Measurements from ENCODE around the gene ARIH1. TPM values are rescaled to one million over a fixed set of nuclear protein-coding genes. Genes with fewer than 3 reads are reported as not detected.

Gene ARIH1
- total RNA-seq, 4 donors from 2014 or later, result 28.2 to 215 (median 53.7) TPM

DNA sequence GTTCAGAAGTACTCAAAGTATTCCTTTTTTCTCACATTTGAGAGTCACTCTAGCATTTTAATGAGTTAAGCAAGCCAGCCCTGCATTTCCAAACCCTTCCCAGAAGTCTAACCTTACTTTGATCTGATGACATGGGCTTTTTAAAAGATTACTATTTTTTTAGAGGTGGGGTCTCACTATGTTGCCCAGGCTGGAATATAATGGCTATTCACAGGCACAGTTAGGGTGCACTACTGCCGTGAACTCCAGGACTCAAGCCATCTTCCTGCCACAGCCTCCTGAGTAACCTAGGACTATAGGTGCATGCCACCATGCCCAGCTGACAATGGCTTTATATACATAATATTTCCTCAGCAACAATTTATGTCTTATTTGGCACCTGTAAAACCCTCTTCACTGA is 116.3 kb downstream of the ARIH1 start:
- no peaks in the 10 kb centered on the region for H3K4me1 ChIP-seq
- H3K27me3 ChIP-seq, result no peaks in the 10 kb centered on the region
- H3K36me3 ChIP-seq, result no peaks in the 10 kb centered on the region
- intact Hi-C loops (cut with DNase I; ENCODE audit: low total_unique reads), result no loop called here
- DNase-seq, result no peak
- H3K9me3 ChIP-seq, result no peaks in the 10 kb centered on the region
- TF ChIP-seq, protein P1, sequence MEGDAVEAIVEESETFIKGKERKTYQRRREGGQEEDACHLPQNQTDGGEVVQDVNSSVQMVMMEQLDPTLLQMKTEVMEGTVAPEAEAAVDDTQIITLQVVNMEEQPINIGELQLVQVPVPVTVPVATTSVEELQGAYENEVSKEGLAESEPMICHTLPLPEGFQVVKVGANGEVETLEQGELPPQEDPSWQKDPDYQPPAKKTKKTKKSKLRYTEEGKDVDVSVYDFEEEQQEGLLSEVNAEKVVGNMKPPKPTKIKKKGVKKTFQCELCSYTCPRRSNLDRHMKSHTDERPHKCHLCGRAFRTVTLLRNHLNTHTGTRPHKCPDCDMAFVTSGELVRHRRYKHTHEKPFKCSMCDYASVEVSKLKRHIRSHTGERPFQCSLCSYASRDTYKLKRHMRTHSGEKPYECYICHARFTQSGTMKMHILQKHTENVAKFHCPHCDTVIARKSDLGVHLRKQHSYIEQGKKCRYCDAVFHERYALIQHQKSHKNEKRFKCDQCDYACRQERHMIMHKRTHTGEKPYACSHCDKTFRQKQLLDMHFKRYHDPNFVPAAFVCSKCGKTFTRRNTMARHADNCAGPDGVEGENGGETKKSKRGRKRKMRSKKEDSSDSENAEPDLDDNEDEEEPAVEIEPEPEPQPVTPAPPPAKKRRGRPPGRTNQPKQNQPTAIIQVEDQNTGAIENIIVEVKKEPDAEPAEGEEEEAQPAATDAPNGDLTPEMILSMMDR (IDR thresholded peaks at IDR 0.05), result no peak
- TF ChIP-seq POLR2A (IDR thresholded peaks at IDR 0.05), result no peak
- no peak overlapping the region for H3K4me3 ChIP-seq
- H3K27ac ChIP-seq, result no peak overlapping the region

DNA sequence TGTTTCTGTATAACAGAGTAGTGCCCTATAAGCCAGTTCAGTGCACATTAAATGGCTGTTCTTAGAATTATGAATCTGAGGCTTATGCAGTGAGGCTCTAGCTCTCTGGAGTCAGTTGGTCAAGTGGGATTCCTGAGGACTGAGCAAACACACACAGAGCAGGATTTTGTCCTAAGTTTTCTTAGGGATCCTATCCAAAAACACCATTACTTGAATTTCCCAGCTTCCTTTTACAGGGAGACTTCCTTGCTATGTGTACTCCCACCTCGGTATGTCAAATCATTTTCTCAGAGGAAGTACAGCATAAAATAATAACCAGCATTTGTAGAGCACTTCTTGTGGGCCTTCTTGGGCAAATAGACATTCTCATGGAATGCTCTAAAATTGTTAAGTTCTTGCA is 117.2 kb downstream of the ARIH1 start:
- intact Hi-C loops (cut with DNase I; ENCODE audit: low total_unique reads), result no loop called here
- TF ChIP-seq, protein P1 (IDR thresholded peaks at IDR 0.05), result no peak
- TF ChIP-seq POLR2A (IDR thresholded peaks at IDR 0.05), result no peak
- DNase-seq, result no peak

DNA sequence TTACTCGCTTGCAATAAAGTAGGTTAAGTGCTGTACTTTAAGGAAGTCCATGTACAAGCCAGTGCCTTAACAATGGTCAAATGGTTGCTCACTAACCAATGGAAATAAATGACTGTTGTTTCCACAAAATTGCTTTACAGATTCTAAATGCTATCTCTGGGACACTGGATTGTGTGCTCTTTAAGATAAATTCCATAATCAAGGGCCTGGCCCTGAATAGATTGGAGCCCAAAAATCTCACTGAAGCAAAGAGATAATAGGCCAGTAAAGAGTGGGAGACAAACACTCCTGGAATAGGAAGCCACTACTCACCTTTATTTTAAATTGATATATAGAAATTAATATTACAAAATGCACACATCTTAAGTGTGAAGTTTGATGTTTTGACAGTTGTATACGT is 118.0 kb downstream of the ARIH1 start:
- Histone ChIP-seq H3K27me3 (no peaks in the 10 kb centered on the region), H3K4me1 (no peaks in the 10 kb centered on the region), H3K4me3 (no peak overlapping the region), H3K27ac (no peak overlapping the region), H3K36me3 (no peaks in the 10 kb centered on the region), H3K9me3 (no peaks in the 10 kb centered on the region)
- no peak for DNase-seq
- intact Hi-C loops (cut with DNase I; ENCODE audit: low total_unique reads), result no loop called here
- TF ChIP-seq, protein P1 (IDR thresholded peaks at IDR 0.05), result no peak
- no peak for TF ChIP-seq POLR2A (IDR thresholded peaks at IDR 0.05)

More for the DNA sequence above, 117.2 kb downstream of the ARIH1 start:
- H3K36me3 ChIP-seq, result no peaks in the 10 kb centered on the region
- no peak overlapping the region for H3K4me3 ChIP-seq
- no peaks in the 10 kb centered on the region for H3K9me3 ChIP-seq
- H3K27ac ChIP-seq, result no peak overlapping the region
- H3K27me3 ChIP-seq, result no peaks in the 10 kb centered on the region
- no peaks in the 10 kb centered on the region for H3K4me1 ChIP-seq

DNA sequence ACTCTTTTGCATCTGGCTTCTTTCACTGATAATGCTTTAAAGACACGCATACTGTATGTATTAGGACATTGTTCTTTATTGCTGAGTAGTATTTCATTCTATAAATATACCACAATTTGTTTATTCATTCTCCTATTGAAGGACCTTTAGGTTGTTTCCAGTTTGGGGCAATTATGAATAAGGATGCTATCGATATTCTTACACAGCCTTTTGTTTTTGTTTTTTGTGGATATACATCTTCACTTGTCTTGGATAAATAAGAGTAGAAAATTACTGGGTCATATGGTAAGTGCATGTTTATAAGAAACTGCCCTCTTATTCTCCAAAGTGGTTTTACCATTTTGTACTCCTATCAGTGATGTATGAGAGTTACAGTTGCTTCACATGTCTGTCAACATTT is 118.5 kb downstream of the ARIH1 start:
- no peak for TF ChIP-seq POLR2A (IDR thresholded peaks at IDR 0.05)
- TF ChIP-seq, protein P1 (IDR thresholded peaks at IDR 0.05), result no peak
- H3K4me1 ChIP-seq, result no peaks in the 10 kb centered on the region
- H3K27ac ChIP-seq, result no peak overlapping the region
- H3K36me3 ChIP-seq, result no peaks in the 10 kb centered on the region
- H3K4me3 ChIP-seq, result no peak overlapping the region
- no peaks in the 10 kb centered on the region for H3K9me3 ChIP-seq
- no peak for DNase-seq
- intact Hi-C loops (cut with DNase I; ENCODE audit: low total_unique reads), result no loop called here
- H3K27me3 ChIP-seq, result no peaks in the 10 kb centered on the region

DNA sequence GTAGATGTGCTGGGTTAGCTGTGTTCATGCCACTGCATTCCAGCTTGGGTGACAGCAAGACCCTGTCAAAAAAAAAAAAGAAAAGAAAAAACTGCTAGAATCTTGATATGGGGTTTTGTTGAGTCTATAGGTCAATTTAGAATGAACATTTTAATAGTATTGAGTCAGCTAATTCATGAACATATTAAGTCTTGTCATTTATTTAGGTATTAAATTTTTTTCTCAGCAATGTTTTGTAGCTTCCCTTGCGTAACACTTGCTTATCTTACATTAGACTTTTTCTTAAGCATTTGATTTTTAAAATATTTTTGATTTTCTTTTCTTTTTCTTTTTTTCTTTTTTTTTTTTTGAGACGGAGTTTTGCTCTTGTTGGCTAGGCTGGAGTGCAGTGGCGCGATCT is 119.7 kb downstream of the ARIH1 start:
- no peaks in the 10 kb centered on the region for H3K9me3 ChIP-seq
- H3K4me1 ChIP-seq, result no peaks in the 10 kb centered on the region
- no peaks in the 10 kb centered on the region for H3K27me3 ChIP-seq
- DNase-seq, result no peak
- TF ChIP-seq, protein P1 (IDR thresholded peaks at IDR 0.05), result no peak
- TF ChIP-seq POLR2A (IDR thresholded peaks at IDR 0.05), result no peak
- no peak overlapping the region for H3K4me3 ChIP-seq
- no peaks in the 10 kb centered on the region for H3K36me3 ChIP-seq
- no peak overlapping the region for H3K27ac ChIP-seq
- intact Hi-C loops (cut with DNase I; ENCODE audit: low total_unique reads), result no loop called here

All from uterus (tissue), 4 donors.